ENCODE measurements around the gene PPP1R10.

GRCh38 chr6:30562470-30563425 is 54.3 kb downstream of the PPP1R10 start:
- no peak for TF ChIP-seq ZFX (IDR thresholded peaks at IDR 0.05; ENCODE audit: borderline replicate concordance)
- TF ChIP-seq, protein P1, sequence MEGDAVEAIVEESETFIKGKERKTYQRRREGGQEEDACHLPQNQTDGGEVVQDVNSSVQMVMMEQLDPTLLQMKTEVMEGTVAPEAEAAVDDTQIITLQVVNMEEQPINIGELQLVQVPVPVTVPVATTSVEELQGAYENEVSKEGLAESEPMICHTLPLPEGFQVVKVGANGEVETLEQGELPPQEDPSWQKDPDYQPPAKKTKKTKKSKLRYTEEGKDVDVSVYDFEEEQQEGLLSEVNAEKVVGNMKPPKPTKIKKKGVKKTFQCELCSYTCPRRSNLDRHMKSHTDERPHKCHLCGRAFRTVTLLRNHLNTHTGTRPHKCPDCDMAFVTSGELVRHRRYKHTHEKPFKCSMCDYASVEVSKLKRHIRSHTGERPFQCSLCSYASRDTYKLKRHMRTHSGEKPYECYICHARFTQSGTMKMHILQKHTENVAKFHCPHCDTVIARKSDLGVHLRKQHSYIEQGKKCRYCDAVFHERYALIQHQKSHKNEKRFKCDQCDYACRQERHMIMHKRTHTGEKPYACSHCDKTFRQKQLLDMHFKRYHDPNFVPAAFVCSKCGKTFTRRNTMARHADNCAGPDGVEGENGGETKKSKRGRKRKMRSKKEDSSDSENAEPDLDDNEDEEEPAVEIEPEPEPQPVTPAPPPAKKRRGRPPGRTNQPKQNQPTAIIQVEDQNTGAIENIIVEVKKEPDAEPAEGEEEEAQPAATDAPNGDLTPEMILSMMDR (IDR thresholded peaks at IDR 0.05): no peak

Data from 22Rv1 (cell line).